BLaER1 (cell line): ENCODE data around the gene RP2.

Source experiments
- H3K27ac ChIP-seq: shearing (Covaris generic); formaldehyde crosslinking; 2 replicates; pipeline ENCODE4 v1.8.1; 2022
- H3K27me3 ChIP-seq: shearing (Covaris generic); formaldehyde crosslinking; 2 replicates; pipeline ENCODE4 v1.8.1; 2022
- H3K36me3 ChIP-seq: shearing (Covaris generic); formaldehyde crosslinking; 2 replicates; pipeline ENCODE4 v1.8.1; 2022
- H3K4me1 ChIP-seq: shearing (Covaris generic); formaldehyde crosslinking; 2 replicates; pipeline ENCODE4 v1.8.1; 2022
- H3K4me2 ChIP-seq: shearing (Covaris generic); formaldehyde crosslinking; 2 replicates; pipeline ENCODE4 v1.8.1; 2022
- H3K4me3 ChIP-seq: shearing (Covaris generic); formaldehyde crosslinking; 2 replicates; pipeline ENCODE4 v1.8.1; 2022
- H3K9ac ChIP-seq: shearing (Covaris generic); formaldehyde crosslinking; 2 replicates; pipeline ENCODE4 v1.8.1; 2022
- H3K9me3 ChIP-seq: shearing (Covaris generic); formaldehyde crosslinking; 2 replicates; pipeline ENCODE4 v1.8.1; 2022
- H4K20me1 ChIP-seq: shearing (Covaris generic); formaldehyde crosslinking; 2 replicates; pipeline ENCODE4 v1.8.1; 2022
- Cebpa-rat ChIP-seq: shearing (Covaris generic); IDR thresholded peaks from 2 replicates; pipeline ENCODE4 v1.8.1; 2022

The RP2 gene

DNA sequence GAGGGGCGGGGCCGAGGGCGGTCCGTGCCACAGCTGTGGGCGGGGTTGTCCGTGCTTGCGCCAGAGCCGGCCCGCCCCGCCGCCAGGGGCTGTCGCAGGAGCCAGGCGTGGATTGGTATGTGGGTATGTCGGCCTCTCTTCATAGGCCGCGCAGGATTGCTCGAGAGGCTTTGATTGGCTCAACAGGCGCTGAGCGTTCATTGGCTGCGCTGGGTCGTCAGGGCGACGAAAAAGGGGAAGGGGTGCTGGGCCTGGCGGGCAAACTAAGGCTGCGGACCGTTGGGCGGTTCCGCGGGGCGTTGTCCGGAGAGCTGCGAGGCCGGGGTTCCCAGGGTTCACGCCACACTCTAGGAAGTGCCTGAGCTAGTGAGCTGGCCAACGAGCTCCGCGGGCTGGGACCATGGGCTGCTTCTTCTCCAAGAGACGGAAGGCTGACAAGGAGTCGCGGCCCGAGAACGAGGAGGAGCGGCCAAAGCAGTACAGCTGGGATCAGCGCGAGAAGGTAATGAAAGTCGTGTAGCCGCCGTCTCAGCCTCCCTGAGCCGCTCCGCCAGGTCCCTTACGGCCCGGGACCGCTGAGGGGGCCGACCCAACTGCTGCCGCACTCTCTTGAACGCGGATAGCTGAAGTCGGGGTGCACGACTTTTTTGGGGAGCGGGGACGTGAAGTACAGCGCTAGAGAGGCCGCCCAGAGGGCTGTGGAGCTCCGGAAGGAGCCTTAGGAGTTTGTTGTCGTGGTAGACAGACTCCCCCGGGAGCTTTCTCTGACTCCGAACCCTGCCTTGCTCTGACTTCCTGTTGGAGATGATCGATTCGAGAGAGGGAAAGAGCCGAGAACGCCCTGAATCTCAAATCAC lies at the start of gene RP2:
Gene RP2, plus strand, starts transcription at position 343 of the 857 bp plus-strand sequence. Its CDS starts 58 bp downstream, at position 401.
- Histone ChIP-seq H3K27me3 (no peaks in the 10 kb centered on the region), H3K4me2 (peak within 1 kb of the TSS; percentile 69)
- TF ChIP-seq Cebpa-rat: no peak

DNA sequence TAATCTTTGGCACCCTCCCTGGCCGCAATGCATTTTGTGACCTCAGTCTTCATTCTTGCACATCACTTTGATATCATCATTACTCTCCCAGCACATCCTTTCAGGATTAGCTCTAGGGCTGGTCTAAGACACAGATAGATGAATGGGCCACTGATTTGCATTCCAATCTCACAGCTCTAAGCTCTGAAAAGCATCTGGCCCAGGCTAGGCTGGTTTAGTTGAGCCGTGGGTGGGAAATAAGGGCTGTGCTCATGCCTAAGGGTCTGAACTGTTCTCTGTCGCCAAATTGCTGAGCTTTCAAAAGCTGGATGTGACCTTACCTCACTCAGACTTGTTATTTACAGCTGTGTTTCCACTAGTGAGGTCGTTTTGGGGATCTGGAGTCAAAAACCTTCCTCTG lies 47.9 kb upstream of the RP2 start:
- no peaks in the 10 kb centered on the region for H3K27me3 ChIP-seq
- H3K9me3 ChIP-seq: no peaks in the 10 kb centered on the region
- no peak overlapping the region for H3K27ac ChIP-seq
- peaks cover 20% of the 10 kb centered on the region for H3K4me1 ChIP-seq
- H4K20me1 ChIP-seq: no peaks in the 10 kb centered on the region
- no peak overlapping the region for H3K4me2 ChIP-seq
- no peak for TF ChIP-seq Cebpa-rat
- no peak overlapping the region for H3K4me3 ChIP-seq
- no peak overlapping the region for H3K9ac ChIP-seq
- no peaks in the 10 kb centered on the region for H3K36me3 ChIP-seq

More for the DNA sequence above, at the start of gene RP2:
- Histone ChIP-seq H3K4me1 (peaks cover 58% of the 10 kb centered on the region), H3K9ac (peak within 1 kb of the TSS; percentile 84), H3K36me3 (peaks cover 2% of the 10 kb centered on the region; the same call in 1 of the 2 replicates), H3K9me3 (peaks cover 15% of the 10 kb centered on the region; the same call in 1 of the 2 replicates), H3K27ac (peak within 1 kb of the TSS; percentile 79), H3K4me3 (peak within 1 kb of the TSS; percentile 86), H4K20me1 (peaks cover 34% of the 10 kb centered on the region)

DNA sequence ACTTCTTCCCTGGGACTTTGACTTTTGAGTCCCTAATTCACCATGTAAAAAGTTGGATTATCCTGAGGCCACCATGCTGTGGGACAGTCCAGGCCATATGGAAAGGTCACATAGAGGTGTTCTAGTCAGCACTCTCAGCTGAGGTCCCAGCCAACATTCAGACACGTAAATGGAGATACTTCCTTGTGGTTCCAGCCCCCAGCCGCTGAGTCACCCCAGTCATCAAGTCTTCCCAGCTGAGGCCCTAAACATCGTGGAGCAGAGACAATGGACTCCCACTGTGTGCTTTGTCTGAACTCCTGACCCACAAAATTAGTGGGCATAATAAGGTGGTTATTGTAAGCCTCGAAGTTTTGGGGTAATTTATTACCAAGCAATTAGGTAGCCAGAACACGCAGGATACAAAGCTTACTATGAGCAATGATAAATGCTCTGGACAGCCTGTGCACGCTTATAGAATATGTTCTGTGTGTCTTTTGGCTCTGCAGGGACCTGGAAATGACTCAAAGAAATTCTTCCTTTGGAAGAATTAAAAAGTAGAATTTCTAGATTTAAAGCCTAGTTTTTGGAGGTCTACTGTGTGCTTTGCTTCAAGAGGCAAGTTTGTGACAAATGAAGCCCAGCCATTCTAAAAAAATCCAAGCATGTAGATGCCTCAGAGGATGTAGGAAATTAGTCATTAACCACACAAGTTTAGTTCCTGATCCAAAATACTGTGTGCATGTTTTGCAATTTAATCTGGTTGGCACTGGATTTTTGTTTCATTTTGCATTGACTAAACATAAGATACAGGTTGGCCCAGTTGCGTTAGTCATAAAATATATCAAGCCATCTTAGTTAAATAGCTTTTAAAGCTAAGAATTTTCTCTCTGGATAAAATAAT lies 44.7 kb upstream of the RP2 start:
- no peak for TF ChIP-seq Cebpa-rat
- H3K27me3 ChIP-seq: no peaks in the 10 kb centered on the region
- H3K27ac ChIP-seq: peak overlapping the region; percentile 52
- H3K4me2 ChIP-seq: peak overlapping the region; percentile 65
- no peak overlapping the region for H3K4me3 ChIP-seq
- H3K36me3 ChIP-seq: no peaks in the 10 kb centered on the region
- H4K20me1 ChIP-seq: no peaks in the 10 kb centered on the region
- H3K9me3 ChIP-seq: no peaks in the 10 kb centered on the region
- no peak overlapping the region for H3K9ac ChIP-seq
- H3K4me1 ChIP-seq: peaks cover 20% of the 10 kb centered on the region

DNA sequence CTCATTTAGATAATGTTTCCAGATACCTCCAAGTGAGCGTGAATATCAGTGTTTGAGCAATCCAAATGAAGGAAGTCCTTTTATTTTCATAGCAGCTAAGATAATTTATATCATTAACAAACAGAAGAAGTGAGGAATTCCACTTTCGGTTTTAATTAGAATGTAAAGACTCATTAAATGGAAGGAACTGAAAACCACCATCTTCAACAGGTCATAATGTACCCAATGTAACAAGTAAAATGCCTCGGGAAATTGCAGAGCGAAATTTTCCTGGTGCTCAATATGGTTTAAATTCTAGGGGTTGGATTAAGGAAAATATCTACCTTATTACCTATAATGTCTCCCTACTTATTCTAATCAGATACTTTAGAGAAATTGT lies 44.0 kb upstream of the RP2 start:
- Histone ChIP-seq H3K4me1 (peaks cover 20% of the 10 kb centered on the region), H3K9me3 (no peaks in the 10 kb centered on the region), H3K4me3 (no peak overlapping the region), H4K20me1 (no peaks in the 10 kb centered on the region), H3K4me2 (peak overlapping the region; percentile 65), H3K36me3 (no peaks in the 10 kb centered on the region), H3K27ac (0 out of 2 replicates have a peak overlapping the region, but pooled peaks have one; percentile 52), H3K27me3 (no peaks in the 10 kb centered on the region), H3K9ac (no peak overlapping the region)
- TF ChIP-seq Cebpa-rat: no peak

DNA sequence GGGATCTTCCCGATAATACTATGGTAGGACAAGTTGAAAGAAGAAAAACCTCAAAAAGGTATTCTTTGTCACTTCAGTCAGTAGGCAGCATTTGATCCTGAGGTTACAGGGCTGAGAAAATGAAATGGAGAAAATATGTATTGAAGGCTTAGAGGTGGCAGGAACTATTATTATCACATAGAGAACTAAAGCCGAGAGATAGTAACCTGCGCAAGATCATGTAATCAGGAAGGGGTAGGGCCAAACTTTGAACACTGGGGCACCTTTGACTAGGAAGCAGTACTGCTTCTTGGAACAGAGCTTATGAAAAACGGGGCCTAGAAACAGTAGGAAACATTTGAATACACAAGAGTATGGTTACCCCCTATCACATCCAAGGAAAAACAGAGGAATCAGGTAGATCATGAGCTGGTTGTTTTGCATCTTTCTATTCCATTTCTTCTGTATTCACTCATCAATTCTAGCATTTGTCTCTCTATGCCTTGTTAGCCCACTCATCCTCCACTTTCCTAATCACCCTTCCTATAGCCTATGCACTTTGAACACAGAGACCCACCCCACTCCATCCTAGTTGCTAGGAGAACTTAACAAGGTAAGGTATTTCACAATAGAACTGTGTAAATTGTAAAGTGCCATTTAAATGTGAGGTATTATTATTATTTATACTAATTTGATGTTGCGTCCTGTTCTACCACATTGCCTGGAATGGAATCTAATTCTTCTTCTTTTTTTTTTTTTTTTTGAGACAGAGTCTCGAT lies 43.3 kb upstream of the RP2 start:
- H3K27me3 ChIP-seq: no peaks in the 10 kb centered on the region
- H4K20me1 ChIP-seq: no peaks in the 10 kb centered on the region
- no peak overlapping the region for H3K4me2 ChIP-seq
- no peak overlapping the region for H3K4me3 ChIP-seq
- H3K9me3 ChIP-seq: no peaks in the 10 kb centered on the region
- H3K9ac ChIP-seq: no peak overlapping the region
- no peaks in the 10 kb centered on the region for H3K36me3 ChIP-seq
- no peak overlapping the region for H3K27ac ChIP-seq
- peaks cover 20% of the 10 kb centered on the region for H3K4me1 ChIP-seq
- no peak for TF ChIP-seq Cebpa-rat

DNA sequence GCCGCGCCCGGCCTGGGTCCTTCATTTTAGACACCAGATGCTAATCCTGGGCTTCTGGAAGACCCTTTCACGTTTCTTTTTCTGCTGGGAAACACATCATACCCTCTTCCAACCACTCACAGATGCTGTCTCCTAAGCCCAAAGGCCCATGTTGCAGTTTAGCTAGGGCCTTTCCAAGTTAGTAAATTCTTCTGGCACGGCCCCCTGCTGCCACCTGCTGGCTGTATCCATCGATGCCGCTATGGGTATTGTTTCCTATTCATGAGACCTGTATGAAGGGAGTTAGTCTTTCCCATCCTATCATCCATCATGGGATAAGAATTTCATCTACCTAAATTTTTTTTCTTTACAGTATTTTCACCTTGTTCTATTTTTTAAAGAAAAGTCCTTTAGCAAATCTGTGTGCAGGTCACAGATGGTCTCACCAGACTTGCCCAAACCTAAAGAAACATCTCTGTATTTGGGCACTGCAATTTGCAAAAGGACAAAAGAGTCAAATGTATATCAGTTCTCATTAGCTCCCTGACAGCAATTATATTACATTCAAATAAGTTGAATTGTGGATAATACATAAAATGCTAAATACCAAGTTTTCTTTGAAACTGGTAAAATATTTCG lies 40.2 kb upstream of the RP2 start:
- Histone ChIP-seq H3K9me3 (no peaks in the 10 kb centered on the region), H3K4me2 (no peak overlapping the region), H3K9ac (no peak overlapping the region), H3K27ac (no peak overlapping the region), H3K36me3 (no peaks in the 10 kb centered on the region), H4K20me1 (no peaks in the 10 kb centered on the region), H3K4me1 (peaks cover 17% of the 10 kb centered on the region), H3K4me3 (no peak overlapping the region), H3K27me3 (no peaks in the 10 kb centered on the region)
- TF ChIP-seq Cebpa-rat: no peak

DNA sequence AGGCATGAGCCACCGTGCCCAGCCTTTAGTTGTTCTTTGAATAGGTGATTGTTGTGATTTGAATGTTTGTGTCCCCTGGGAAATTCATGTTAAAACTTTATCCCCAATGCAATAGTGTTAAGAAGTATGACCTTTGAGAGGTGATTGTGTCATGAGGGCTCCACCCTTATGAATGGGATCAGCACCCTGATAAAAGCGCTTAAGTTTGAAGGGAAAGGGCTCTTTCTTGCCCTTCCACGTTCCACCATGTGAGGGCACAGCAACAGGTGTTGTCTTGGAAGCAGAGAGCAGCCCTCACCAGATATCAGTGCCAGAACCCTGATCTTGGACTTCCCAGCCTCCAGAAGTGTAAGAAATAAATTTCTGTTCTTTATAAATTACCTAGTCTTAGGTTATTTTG lies 33.7 kb upstream of the RP2 start:
- Histone ChIP-seq H3K4me2 (no peak overlapping the region), H3K4me1 (no peaks in the 10 kb centered on the region), H3K9me3 (no peaks in the 10 kb centered on the region), H3K36me3 (no peaks in the 10 kb centered on the region), H3K27me3 (no peaks in the 10 kb centered on the region), H3K27ac (no peak overlapping the region), H3K4me3 (no peak overlapping the region), H3K9ac (no peak overlapping the region), H4K20me1 (no peaks in the 10 kb centered on the region)
- no peak for TF ChIP-seq Cebpa-rat

DNA sequence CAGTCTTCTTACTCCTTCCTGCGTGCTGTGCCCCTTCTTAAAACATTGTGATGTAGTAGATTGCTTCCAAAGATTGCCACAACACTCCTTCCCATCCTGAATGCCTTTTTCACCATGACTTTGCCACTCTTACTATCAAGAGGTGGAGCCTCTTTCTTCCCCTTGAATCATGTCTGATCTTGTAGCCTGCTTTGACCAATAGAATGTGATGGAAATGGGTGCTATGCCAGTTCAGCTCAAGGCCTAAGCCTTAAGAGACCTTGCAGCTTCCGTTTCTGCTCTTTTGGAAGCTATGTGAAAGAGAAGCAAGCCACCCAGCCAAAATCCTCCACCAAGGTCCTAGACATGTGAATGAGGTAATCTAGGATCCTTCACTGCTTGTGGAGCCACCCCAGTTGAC lies 31.6 kb upstream of the RP2 start:
- TF ChIP-seq Cebpa-rat: no peak
- H3K27me3 ChIP-seq: no peaks in the 10 kb centered on the region
- H3K4me2 ChIP-seq: no peak overlapping the region
- no peaks in the 10 kb centered on the region for H4K20me1 ChIP-seq
- no peaks in the 10 kb centered on the region for H3K36me3 ChIP-seq
- H3K4me3 ChIP-seq: no peak overlapping the region
- no peak overlapping the region for H3K27ac ChIP-seq
- H3K4me1 ChIP-seq: no peaks in the 10 kb centered on the region
- peaks cover under 1% of the 10 kb centered on the region; the same call in 1 of the 2 replicates for H3K9me3 ChIP-seq
- H3K9ac ChIP-seq: no peak overlapping the region

DNA sequence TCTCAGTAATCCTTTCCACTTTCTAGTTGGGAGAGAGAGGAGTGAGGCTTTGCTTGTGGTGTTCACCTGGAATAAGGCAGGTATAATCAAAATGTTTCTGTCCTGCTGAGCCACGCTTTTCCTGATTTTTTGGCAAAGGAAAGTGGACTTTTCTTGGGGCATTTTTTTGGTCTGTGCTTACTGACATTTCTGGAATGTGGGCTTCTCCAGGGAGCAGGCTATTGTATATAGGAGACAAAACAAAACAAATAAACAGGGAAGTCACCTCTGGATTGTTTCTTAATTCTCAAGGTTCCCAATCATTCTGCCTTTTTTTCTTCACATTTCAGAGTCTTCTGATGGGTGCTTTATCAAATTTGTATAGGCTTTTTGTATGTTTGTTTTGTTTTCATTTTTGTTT lies 25.7 kb upstream of the RP2 start:
- Histone ChIP-seq H3K9ac (no peak overlapping the region), H3K4me3 (no peak overlapping the region), H3K4me1 (no peaks in the 10 kb centered on the region), H4K20me1 (no peaks in the 10 kb centered on the region), H3K9me3 (peaks cover 7% of the 10 kb centered on the region; the same call in 1 of the 2 replicates), H3K36me3 (no peaks in the 10 kb centered on the region), H3K27me3 (no peaks in the 10 kb centered on the region), H3K4me2 (no peak overlapping the region), H3K27ac (no peak overlapping the region)
- TF ChIP-seq Cebpa-rat: no peak
